ENCODE measurements around the gene MC4R. TPM values are rescaled to one million over a fixed set of nuclear protein-coding genes. Genes with fewer than 3 reads are reported as not detected.

MC4R gene
- total and polyA plus RNA-seq, 11 donors = not detected

DNA sequence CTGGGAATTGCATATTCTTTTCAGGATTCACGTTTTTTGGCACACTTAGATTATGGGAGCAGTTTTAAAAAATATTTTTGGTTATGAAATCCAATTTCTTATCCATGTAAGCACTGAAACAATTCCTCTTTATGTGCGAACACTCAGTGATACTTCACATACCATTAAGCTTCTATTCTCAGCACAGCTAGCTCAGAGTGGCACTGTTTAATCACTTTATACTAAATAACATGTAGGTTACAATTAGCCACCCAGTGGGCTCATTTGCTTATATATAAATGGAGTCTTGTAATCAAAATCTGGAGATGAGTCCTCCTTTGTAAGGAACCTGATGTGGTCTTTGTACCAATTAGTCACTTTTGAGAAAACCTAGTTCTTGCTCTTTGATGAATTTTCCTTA, 11.3 kb upstream of the MC4R start:
- ATAC-seq (no peak), DNase-seq (no peak)
- H3K4me3 ChIP-seq = no peak overlapping the region
- 37 to 65% (median 55%) methylated on average over 2 of the region's 2 CpGs for WGBS, 4 donors
- TF ChIP-seq, protein P1, sequence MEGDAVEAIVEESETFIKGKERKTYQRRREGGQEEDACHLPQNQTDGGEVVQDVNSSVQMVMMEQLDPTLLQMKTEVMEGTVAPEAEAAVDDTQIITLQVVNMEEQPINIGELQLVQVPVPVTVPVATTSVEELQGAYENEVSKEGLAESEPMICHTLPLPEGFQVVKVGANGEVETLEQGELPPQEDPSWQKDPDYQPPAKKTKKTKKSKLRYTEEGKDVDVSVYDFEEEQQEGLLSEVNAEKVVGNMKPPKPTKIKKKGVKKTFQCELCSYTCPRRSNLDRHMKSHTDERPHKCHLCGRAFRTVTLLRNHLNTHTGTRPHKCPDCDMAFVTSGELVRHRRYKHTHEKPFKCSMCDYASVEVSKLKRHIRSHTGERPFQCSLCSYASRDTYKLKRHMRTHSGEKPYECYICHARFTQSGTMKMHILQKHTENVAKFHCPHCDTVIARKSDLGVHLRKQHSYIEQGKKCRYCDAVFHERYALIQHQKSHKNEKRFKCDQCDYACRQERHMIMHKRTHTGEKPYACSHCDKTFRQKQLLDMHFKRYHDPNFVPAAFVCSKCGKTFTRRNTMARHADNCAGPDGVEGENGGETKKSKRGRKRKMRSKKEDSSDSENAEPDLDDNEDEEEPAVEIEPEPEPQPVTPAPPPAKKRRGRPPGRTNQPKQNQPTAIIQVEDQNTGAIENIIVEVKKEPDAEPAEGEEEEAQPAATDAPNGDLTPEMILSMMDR (IDR thresholded peaks at IDR 0.05) = no peak
- TF ChIP-seq POLR2A (IDR thresholded peaks at IDR 0.05) = no peak
- H3K27me3 ChIP-seq = no peaks in the 10 kb centered on the region
- no peaks in the 10 kb centered on the region for H3K4me1 ChIP-seq
- no peak overlapping the region for H3K27ac ChIP-seq
- no peaks in the 10 kb centered on the region for H3K9me3 ChIP-seq
- intact Hi-C loops (cut with DNase I) = no loop called here
- no peaks in the 10 kb centered on the region for H3K36me3 ChIP-seq

DNA sequence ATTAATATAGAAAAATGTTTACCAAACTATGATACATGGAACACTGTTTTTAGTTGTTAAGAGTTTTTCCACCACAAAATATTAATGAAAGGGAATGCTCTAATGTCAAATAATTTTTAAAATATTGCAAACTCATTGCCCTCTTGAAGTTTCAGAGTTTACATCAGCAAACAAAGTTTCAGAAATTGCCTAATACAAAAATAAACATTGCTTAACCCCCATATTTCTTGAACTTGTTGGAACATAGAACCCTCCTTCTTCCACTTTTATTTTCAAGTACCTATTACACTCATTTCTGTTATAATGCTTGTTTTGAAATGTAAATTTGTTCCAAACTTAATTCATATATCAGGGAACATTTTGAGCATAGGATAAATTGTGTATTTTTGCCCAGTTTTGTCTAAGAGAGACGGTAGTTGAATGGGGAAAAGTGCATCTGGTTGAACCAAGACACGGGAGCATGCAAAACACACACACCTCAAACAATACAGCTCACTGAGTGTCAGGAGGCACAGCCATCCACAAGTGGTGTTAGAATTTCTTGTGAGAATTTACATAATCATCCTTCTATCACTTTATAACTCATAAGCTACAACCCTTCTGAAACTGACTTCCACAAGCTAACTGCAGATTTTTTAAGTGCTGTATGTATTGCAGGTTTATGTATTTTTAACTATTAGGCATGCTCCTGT, 5.3 kb upstream of the MC4R start:
- ATAC-seq = no peak
- Histone ChIP-seq H3K27ac (no peak overlapping the region), H3K36me3 (no peaks in the 10 kb centered on the region), H3K4me3 (no peak overlapping the region), H3K27me3 (no peaks in the 10 kb centered on the region), H3K9me3 (peaks cover 0 to 4% (median 0%) of the 10 kb centered on the region in 12 donors), H3K4me1 (no peaks in the 10 kb centered on the region)
- TF ChIP-seq, protein P1 (IDR thresholded peaks at IDR 0.05) = no peak
- no peak for TF ChIP-seq POLR2A (IDR thresholded peaks at IDR 0.05)
- WGBS, 4 donors = 52 to 73% (median 71%) methylated on average over 2 of the region's 2 CpGs
- no peak for DNase-seq
- intact Hi-C loops (cut with DNase I) = no loop called here

DNA sequence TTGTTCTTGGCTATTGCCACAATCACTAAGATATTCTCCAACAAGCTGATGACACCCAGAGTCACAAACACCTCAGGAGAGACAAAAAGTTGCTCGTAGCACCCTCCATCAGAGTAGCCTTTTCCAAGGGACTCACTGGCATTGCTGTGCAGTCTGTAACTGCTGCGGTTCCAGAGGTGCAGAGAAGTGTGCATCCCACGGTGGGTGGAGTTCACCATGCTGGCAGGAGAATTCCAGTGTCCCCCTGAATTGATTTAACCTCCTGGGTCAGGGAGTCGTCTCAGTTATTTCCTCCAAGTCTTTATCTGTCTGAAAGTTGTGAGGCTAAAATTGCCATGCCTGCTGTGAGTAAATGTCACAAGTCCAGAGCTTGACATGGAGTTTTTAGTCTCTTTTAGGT, 443 bp downstream of the MC4R start:
- DNase-seq = no peak
- peaks cover 0 to 5% (median 0%) of the 10 kb centered on the region in 12 donors for H3K4me1 ChIP-seq
- no peak for ATAC-seq
- peaks cover 0 to 3% (median 0%) of the 10 kb centered on the region in 9 donors for H3K27me3 ChIP-seq
- intact Hi-C loops (cut with DNase I) = no loop called here
- peaks cover 0 to 4% (median 0%) of the 10 kb centered on the region in 12 donors for H3K9me3 ChIP-seq
- WGBS, 4 donors = 12 to 19% (median 14%) methylated on average over 4 of the region's 4 CpGs
- TF ChIP-seq POLR2A (IDR thresholded peaks at IDR 0.05) = no peak
- TF ChIP-seq, protein P1 (IDR thresholded peaks at IDR 0.05) = no peak
- peak overlapping the region in 3 of 12 donors; percentile 4 to 21 (median 17) for H3K4me3 ChIP-seq
- no peak overlapping the region for H3K27ac ChIP-seq
- H3K36me3 ChIP-seq = no peaks in the 10 kb centered on the region

DNA sequence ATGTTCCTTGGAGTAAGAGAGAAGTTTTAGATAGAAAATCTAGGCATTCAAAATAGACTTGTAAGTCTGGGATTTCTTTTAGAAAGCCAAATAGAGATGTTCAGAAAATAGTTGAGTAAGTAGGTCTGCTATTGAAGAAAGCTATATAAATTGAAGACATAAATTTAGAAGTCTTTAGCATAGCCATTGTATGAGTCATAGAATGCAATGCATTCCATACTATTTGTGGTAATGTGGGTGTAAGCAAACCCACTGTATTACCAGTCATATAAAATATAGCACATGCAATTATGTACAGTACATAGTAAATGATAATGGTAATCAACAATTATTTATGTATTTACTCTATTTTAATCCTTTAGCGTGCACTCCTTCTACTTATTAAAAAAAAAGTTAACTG, 14.1 kb downstream of the MC4R start:
- no peak for DNase-seq
- TF ChIP-seq, protein P1 (IDR thresholded peaks at IDR 0.05) = no peak
- TF ChIP-seq POLR2A (IDR thresholded peaks at IDR 0.05) = no peak
- Histone ChIP-seq H3K4me3 (no peak overlapping the region), H3K4me1 (no peaks in the 10 kb centered on the region), H3K27me3 (no peaks in the 10 kb centered on the region), H3K27ac (no peak overlapping the region), H3K36me3 (no peaks in the 10 kb centered on the region), H3K9me3 (no peaks in the 10 kb centered on the region)
- intact Hi-C loops (cut with DNase I) = no loop called here
- ATAC-seq = no peak
- 78 to 83% (median 82%) methylated on average over 1 of the region's 1 CpG for whole genome bisulfite sequencing, 4 donors
